NCI-H510A (cell line): Measurements from ENCODE around the gene MAN1C1.
"Not testable (repeated sequence)": the region's sequence is repeated elsewhere in the genome, so short reads cannot be mapped to it uniquely, and the experiment has no call there.

Experiments used
- DNase-seq: peaks from one replicate; lab custom pipeline; 2025; lab: John Stamatoyannopoulos, UW

The MAN1C1 gene

GRCh38 chr1:25657883-25658760 lies 41.5 kb downstream of the MAN1C1 start:
- DNase-seq: no peak

- no peak for DNase-seq
Observed at GRCh38 chr1:25658791-25659431, 42.3 kb downstream of the MAN1C1 start.

- DNase-seq: no peak
Observed at GRCh38 chr1:25661043-25661815, 44.6 kb downstream of the MAN1C1 start.

- DNase-seq: no peak
Observed at GRCh38 chr1:25662061-25662460, 45.5 kb downstream of the MAN1C1 start.

GRCh38 chr1:25662959-25663358 lies 46.4 kb downstream of the MAN1C1 start:
- DNase-seq: not testable (repeated sequence)

GRCh38 chr1:25664357-25665199 lies 48.0 kb downstream of the MAN1C1 start:
- DNase-seq: no peak

- DNase-seq: no peak
Observed at GRCh38 chr1:25666460-25666859, 49.9 kb downstream of the MAN1C1 start.

- no peak for DNase-seq
Observed at GRCh38 chr1:25668931-25669573, 52.5 kb downstream of the MAN1C1 start.

GRCh38 chr1:25669781-25670567 lies 53.4 kb downstream of the MAN1C1 start:
- no peak for DNase-seq

GRCh38 chr1:25671929-25672328 lies 55.3 kb downstream of the MAN1C1 start:
- DNase-seq: no peak

- DNase-seq: no peak
Observed at GRCh38 chr1:25672763-25673409, 56.3 kb downstream of the MAN1C1 start.

GRCh38 chr1:25673456-25673855 lies 56.9 kb downstream of the MAN1C1 start:
- no peak for DNase-seq

GRCh38 chr1:25673962-25674806 lies 57.6 kb downstream of the MAN1C1 start:
- DNase-seq: no peak

GRCh38 chr1:25674807-25675084 lies 58.2 kb downstream of the MAN1C1 start:
- DNase-seq: no peak

GRCh38 chr1:25675729-25676476 lies 59.3 kb downstream of the MAN1C1 start:
- DNase-seq: no peak

GRCh38 chr1:25676488-25676887 lies 59.9 kb downstream of the MAN1C1 start:
- DNase-seq: no peak

GRCh38 chr1:25677193-25677773 lies 60.7 kb downstream of the MAN1C1 start:
- DNase-seq: no peak

- no peak for DNase-seq
Observed at GRCh38 chr1:25679171-25679570, 62.6 kb downstream of the MAN1C1 start.
